Neural progenitor cell (in vitro differentiated cells): ENCODE data around the gene NGRN. TPM values are rescaled to one million over a fixed set of nuclear protein-coding genes. Genes with fewer than 3 reads are reported as not detected.

Source experiments
- DNase-seq: peaks from one replicate; pipeline ENCODE4 v3.0.0-alpha.2; 2016; ENCODE audit warnings: low spot score
- H2AFZ ChIP-seq: fragments of 200-600 bp; sonication (generic); replicated peaks from 2 replicates; pipeline ENCODE4 v1.6.1; 2016; ENCODE audit warnings: antibody characterized with exemption
- H3F3A ChIP-seq: fragments of 200-600 bp; sonication (generic); 2 replicates; pipeline ENCODE4 v1.6.1; 2016; ENCODE audit warnings: antibody characterized with exemption, low read depth
- H3K27ac ChIP-seq: fragments of 200-600 bp; sonication (generic); 2 replicates; pipeline ENCODE4 v1.5.1; 2016; ENCODE audit warnings: mild to moderate bottlenecking
- H3K27me3 ChIP-seq: fragments of 200-600 bp; sonication (generic); 2 replicates; pipeline ENCODE4 v1.6.1; 2016; ENCODE audit warnings: mild to moderate bottlenecking, moderate library complexity
- H3K36me3 ChIP-seq: fragments of 200-600 bp; sonication (generic); 2 replicates; pipeline ENCODE4 v1.5.1; 2016
- H3K4me1 ChIP-seq: fragments of 200-600 bp; sonication (generic); 2 replicates; pipeline ENCODE4 v1.6.1; 2016; ENCODE audit warnings: mixed run types
- H3K4me2 ChIP-seq: fragments of 200-600 bp; sonication (generic); 2 replicates; pipeline ENCODE4 v1.6.1; 2016
- H3K4me3 ChIP-seq: fragments of 200-600 bp; sonication (generic); 2 replicates; pipeline ENCODE4 v1.5.1; 2016
- H3K79me2 ChIP-seq: fragments of 200-600 bp; sonication (generic); 2 replicates; pipeline ENCODE4 v1.6.1; 2016; ENCODE audit warnings: low read depth
- H3K9ac ChIP-seq: fragments of 200-600 bp; sonication (generic); 2 replicates; pipeline ENCODE4 v1.6.1; 2016
- H3K9me3 ChIP-seq: fragments of 200-600 bp; sonication (generic); 2 replicates; pipeline ENCODE4 v1.5.1; 2016; ENCODE audit warnings: low read depth
- H4K20me1 ChIP-seq: fragments of 200-600 bp; sonication (generic); 2 replicates; pipeline ENCODE4 v1.6.1; 2016; ENCODE audit warnings: low read depth
- H3K27ac Mint-ChIP-seq: 3 replicates; pipeline ENCODE4 v1.8.0; 2021; ENCODE audit warnings: mixed read lengths
- H3K27me3 Mint-ChIP-seq: 2 replicates; pipeline ENCODE4 v1.8.0; 2022; ENCODE audit warnings: low read depth, mild to moderate bottlenecking, inconsistent platforms, moderate library complexity, mixed read lengths; ENCODE audit not compliant: insufficient read depth
- H3K36me3 Mint-ChIP-seq: 3 replicates; pipeline ENCODE4 v1.8.0; 2021; ENCODE audit warnings: mixed read lengths
- H3K4me1 Mint-ChIP-seq: 3 replicates; pipeline ENCODE4 v1.8.0; 2021; ENCODE audit warnings: mixed read lengths
- H3K4me3 Mint-ChIP-seq: 3 replicates; pipeline ENCODE4 v1.8.0; 2021; ENCODE audit warnings: mild to moderate bottlenecking, moderate library complexity, mixed read lengths
- H3K9me3 Mint-ChIP-seq: 3 replicates; pipeline ENCODE4 v1.8.0; 2020; ENCODE audit warnings: mixed read lengths
- CTCF ChIP-seq: fragments of 200-600 bp; sonication (generic); IDR thresholded peaks from 2 replicates; pipeline ENCODE4 v1.5.1; 2017; ENCODE audit warnings: antibody characterized with exemption, mild to moderate bottlenecking
- EZH2 ChIP-seq: fragments of 200-600 bp; sonication (generic); IDR thresholded peaks from 2 replicates; pipeline ENCODE4 v1.6.1; 2017; ENCODE audit warnings: antibody characterized with exemption, mild to moderate bottlenecking, moderate library complexity
- EZH2phosphoT487 ChIP-seq: fragments of 200-600 bp; sonication (generic); IDR thresholded peaks from 2 replicates; pipeline ENCODE4 v1.6.1; 2017; ENCODE audit warnings: antibody characterized with exemption
- total RNA-seq: library from RNA; depleted of rRNA; stranded (reverse); fragments of >200 nt; gene quantifications from 2 replicates; pipeline ENCODE4 v1.2.3, GENCODE V29; 2015; ENCODE audit warnings: low replicate concordance

Gene NGRN
- total RNA-seq, 1 donor from 2014 or later, result 47.8 TPM

- Histone ChIP-seq H3K4me3 (no peak overlapping the region), H3K4me2 (no peak overlapping the region), H3K9me3 (no peaks in the 10 kb centered on the region), H4K20me1 (no peaks in the 10 kb centered on the region), H2AFZ (no peak overlapping the region), H3F3A (no peaks in the 10 kb centered on the region), H3K27ac (no peak overlapping the region), H3K4me1 (no peaks in the 10 kb centered on the region), H3K79me2 (no peaks in the 10 kb centered on the region), H3K9ac (no peak overlapping the region), H3K27me3 (no peaks in the 10 kb centered on the region), H3K36me3 (no peaks in the 10 kb centered on the region)
- TF ChIP-seq CTCF (no peak), EZH2phosphoT487 (no peak), EZH2 (no peak)
- H3K4me3 Mint-ChIP-seq, result no peak overlapping the region
- no peak for DNase-seq
- peaks cover 4% of the 10 kb centered on the region for H3K36me3 Mint-ChIP-seq
- H3K27ac Mint-ChIP-seq, result no peak overlapping the region
- H3K9me3 Mint-ChIP-seq, result no peaks in the 10 kb centered on the region
- H3K27me3 Mint-ChIP-seq, result no peaks in the 10 kb centered on the region
- peaks cover 7% of the 10 kb centered on the region for H3K4me1 Mint-ChIP-seq
Measured at GRCh38 chr15:90239371-90239770, 26.1 kb upstream of the NGRN start.

GRCh38 chr15:90240856-90241255 lies 24.6 kb upstream of the NGRN start:
- H3K36me3 ChIP-seq, result no peaks in the 10 kb centered on the region
- TF ChIP-seq EZH2, result no peak
- TF ChIP-seq CTCF, result no peak
- no peak for TF ChIP-seq EZH2phosphoT487
- Mint-ChIP-seq H3K27ac (no peak overlapping the region), H3K36me3 (peaks cover 4% of the 10 kb centered on the region), H3K27me3 (peaks cover 2% of the 10 kb centered on the region), H3K4me3 (no peak overlapping the region), H3K9me3 (no peaks in the 10 kb centered on the region), H3K4me1 (no peaks in the 10 kb centered on the region)
- no peaks in the 10 kb centered on the region for H3K27me3 ChIP-seq
- no peaks in the 10 kb centered on the region for H3K9me3 ChIP-seq
- H3K27ac ChIP-seq, result no peak overlapping the region
- H3K4me3 ChIP-seq, result no peak overlapping the region
- no peak overlapping the region for H3K4me2 ChIP-seq
- H2AFZ ChIP-seq, result no peak overlapping the region
- H3K79me2 ChIP-seq, result no peaks in the 10 kb centered on the region
- no peak for DNase-seq
- H3K4me1 ChIP-seq, result no peaks in the 10 kb centered on the region
- no peak overlapping the region for H3K9ac ChIP-seq
- no peaks in the 10 kb centered on the region for H4K20me1 ChIP-seq
- no peaks in the 10 kb centered on the region for H3F3A ChIP-seq

GRCh38 chr15:90241343-90242192 lies 23.9 kb upstream of the NGRN start:
- Histone ChIP-seq H3K4me2 (no peak overlapping the region), H3K9me3 (no peaks in the 10 kb centered on the region), H2AFZ (no peak overlapping the region), H3K36me3 (no peaks in the 10 kb centered on the region), H3F3A (no peaks in the 10 kb centered on the region), H3K4me3 (no peak overlapping the region), H3K9ac (no peak overlapping the region), H3K4me1 (no peaks in the 10 kb centered on the region), H4K20me1 (no peaks in the 10 kb centered on the region), H3K27ac (no peak overlapping the region), H3K27me3 (no peaks in the 10 kb centered on the region), H3K79me2 (no peaks in the 10 kb centered on the region)
- Mint-ChIP-seq H3K9me3 (no peaks in the 10 kb centered on the region), H3K36me3 (peaks cover 4% of the 10 kb centered on the region), H3K4me1 (peaks cover 2% of the 10 kb centered on the region), H3K27me3 (peaks cover 2% of the 10 kb centered on the region), H3K4me3 (no peak overlapping the region), H3K27ac (no peak overlapping the region)
- DNase-seq, result no peak
- no peak for TF ChIP-seq CTCF
- no peak for TF ChIP-seq EZH2phosphoT487
- no peak for TF ChIP-seq EZH2
